Endodermal cell (in vitro differentiated cells): ENCODE results near the gene KRT2. TPM values are rescaled to one million over a fixed set of nuclear protein-coding genes. Genes with fewer than 3 reads are reported as not detected.

Experiments
- DNase-seq: peaks from one replicate; pipeline ENCODE4 v3.0.0-alpha.2; 2017
- H3K27ac ChIP-seq: 2 replicates; pipeline ENCODE4 v1.5.1; 2013; ENCODE audit warnings: mild to moderate bottlenecking, low read depth, low read length, moderate library complexity
- H3K27me3 ChIP-seq: 2 replicates; pipeline ENCODE4 v1.6.1; 2013; ENCODE audit warnings: mild to moderate bottlenecking, low read length, moderate library complexity; ENCODE audit not compliant: insufficient read depth, control insufficient read depth, poor library complexity, severe bottlenecking
- H3K36me3 ChIP-seq: 2 replicates; pipeline ENCODE4 v1.7.0; 2013; ENCODE audit warnings: mild to moderate bottlenecking, low read length, moderate library complexity; ENCODE audit not compliant: control insufficient read depth, insufficient read depth
- H3K4me1 ChIP-seq: one replicate; pipeline ENCODE4 v1.7.0; 2013; ENCODE audit warnings: low read length; ENCODE audit not compliant: control insufficient read depth, insufficient read depth
- H3K4me3 ChIP-seq: 2 replicates; pipeline ENCODE4 v1.5.1; 2013; ENCODE audit warnings: mild to moderate bottlenecking, low read length, moderate library complexity
- H3K9ac ChIP-seq: 2 replicates; pipeline ENCODE4 v1.6.1; 2013; ENCODE audit warnings: mild to moderate bottlenecking, low read length, moderate library complexity; ENCODE audit not compliant: poor library complexity, severe bottlenecking; ENCODE audit errors: extremely low read depth
- H3K9me3 ChIP-seq: 2 replicates; pipeline ENCODE4 v1.6.1; 2013; ENCODE audit warnings: mild to moderate bottlenecking, low read length, moderate library complexity; ENCODE audit not compliant: control insufficient read depth
- H3K27ac Mint-ChIP-seq: 2 replicates; pipeline ENCODE4 v1.8.0; 2020; ENCODE audit warnings: mixed read lengths
- H3K27me3 Mint-ChIP-seq: 2 replicates; pipeline ENCODE4 v1.8.0; 2021; ENCODE audit warnings: mild to moderate bottlenecking, mixed read lengths; ENCODE audit not compliant: insufficient read depth
- H3K36me3 Mint-ChIP-seq: 2 replicates; pipeline ENCODE4 v1.8.0; 2020; ENCODE audit warnings: low read depth, mixed read lengths
- H3K4me1 Mint-ChIP-seq: 2 replicates; pipeline ENCODE4 v1.8.0; 2020; ENCODE audit warnings: mixed read lengths
- H3K4me3 Mint-ChIP-seq: 2 replicates; pipeline ENCODE4 v1.8.0; 2020; ENCODE audit warnings: mild to moderate bottlenecking, moderate library complexity, mixed read lengths
- H3K9me3 Mint-ChIP-seq: 2 replicates; pipeline ENCODE4 v1.8.0; 2020; ENCODE audit warnings: mild to moderate bottlenecking, mixed read lengths
- CTCF ChIP-seq: fragments of 200-600 bp; sonication (generic); conservative IDR thresholded peaks from 2 replicates; pipeline ENCODE4 v1.5.0; 2021; ENCODE audit warnings: antibody characterized with exemption, mild to moderate bottlenecking
- WGBS, 2 experiments: methylation state at CpG; one replicate each; pipeline versions ENCODE4 v1.1.5 to v1.1.7; 2013; ENCODE audit warnings: missing lambda C conversion rate in 2 of 2, mixed read lengths in 1 of 2; ENCODE audit not compliant: insufficient coverage in 1 of 2, insufficient read length in 1 of 2; 5-methylcytosine and 5-hydroxymethylcytosine counted together
- total RNA-seq, 2 donors: library from RNA; stranded (reverse); fragmentation: NEBNext Ultra II Directional in 1 of 2; extraction: Animal tissue kit (Norgen Biotek cat#: 25700) in 1 of 2; gene quantifications; 2 replicates in 1 of 2; 3 replicates in 1 of 2; pipeline ENCODE4 v1.2.1, GENCODE V29; 2021

KRT2 gene
- total RNA-seq, 2 donors from 2014 or later = not detected

DNA sequence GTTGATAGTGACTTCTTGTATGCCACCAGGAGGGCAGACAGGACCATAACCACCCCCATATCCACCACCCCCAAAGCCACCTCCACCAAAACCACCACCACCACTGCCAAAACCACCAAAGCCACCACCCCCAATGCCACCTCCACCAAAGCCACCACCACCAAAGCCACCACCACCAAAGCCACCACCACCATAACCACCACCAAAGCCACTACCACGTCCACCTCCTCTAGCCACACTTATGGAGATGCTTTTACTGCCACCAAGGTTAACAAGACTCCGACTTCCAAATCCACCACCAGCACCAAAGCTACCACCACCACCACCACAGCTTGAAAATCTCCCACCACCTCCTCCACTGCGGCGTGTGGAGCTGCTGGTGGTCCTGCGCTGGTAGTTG is 27.9 kb upstream of the KRT2 start:
- no peaks in the 10 kb centered on the region for H3K9me3 Mint-ChIP-seq
- H3K27me3 ChIP-seq = peaks cover 58% of the 10 kb centered on the region
- peaks cover 40% of the 10 kb centered on the region for H3K27me3 Mint-ChIP-seq

DNA sequence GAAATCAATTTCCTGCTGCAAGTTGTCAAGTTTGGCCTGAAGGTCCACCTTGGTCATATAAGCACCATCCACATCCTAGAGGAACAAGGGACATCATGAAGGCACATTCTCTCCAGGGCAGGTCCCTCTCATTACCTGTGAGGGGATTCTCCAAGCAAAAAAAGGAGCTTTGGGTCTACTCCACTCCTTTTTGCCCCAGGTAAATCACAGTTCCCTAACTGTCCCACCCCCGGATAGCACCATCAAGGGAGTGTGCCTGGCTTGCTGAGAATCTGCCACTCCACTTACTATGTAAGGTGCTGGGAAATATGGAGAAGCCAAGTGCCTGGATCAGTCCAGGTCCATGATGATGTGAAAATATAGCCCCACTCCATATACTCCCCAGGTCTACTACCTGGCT is 25.7 kb upstream of the KRT2 start:
- H3K9ac ChIP-seq = no peak overlapping the region
- Mint-ChIP-seq H3K4me1 (no peaks in the 10 kb centered on the region), H3K36me3 (no peaks in the 10 kb centered on the region), H3K27me3 (peaks cover 44% of the 10 kb centered on the region), H3K4me3 (no peak overlapping the region), H3K9me3 (no peaks in the 10 kb centered on the region), H3K27ac (no peak overlapping the region)
- H3K27me3 ChIP-seq = peaks cover 78% of the 10 kb centered on the region
- H3K9me3 ChIP-seq = no peaks in the 10 kb centered on the region
- no peak overlapping the region for H3K4me3 ChIP-seq
- no peaks in the 10 kb centered on the region for H3K4me1 ChIP-seq
- H3K27ac ChIP-seq = no peak overlapping the region
- no peaks in the 10 kb centered on the region for H3K36me3 ChIP-seq
- DNase-seq = no peak
- no peak for TF ChIP-seq CTCF
- WGBS, 2 experiments = 85% methylated on average over 1 of the region's 1 CpG; no CpG with 5 or more reads in 1 of the 2 experiments

More for the DNA sequence above, 27.9 kb upstream of the KRT2 start:
- DNase-seq = no peak
- H3K9me3 ChIP-seq = no peaks in the 10 kb centered on the region
- H3K27ac ChIP-seq = no peak overlapping the region
- no peaks in the 10 kb centered on the region for H3K36me3 ChIP-seq
- no peak for TF ChIP-seq CTCF
- Mint-ChIP-seq H3K36me3 (no peaks in the 10 kb centered on the region), H3K4me1 (no peaks in the 10 kb centered on the region), H3K4me3 (no peak overlapping the region), H3K27ac (no peak overlapping the region)
- WGBS, 2 experiments = 93% methylated on average over 5 of the region's 5 CpGs; no CpG with 5 or more reads in 1 of the 2 experiments
- H3K4me1 ChIP-seq = no peaks in the 10 kb centered on the region
- no peak overlapping the region for H3K9ac ChIP-seq
- no peak overlapping the region for H3K4me3 ChIP-seq

DNA sequence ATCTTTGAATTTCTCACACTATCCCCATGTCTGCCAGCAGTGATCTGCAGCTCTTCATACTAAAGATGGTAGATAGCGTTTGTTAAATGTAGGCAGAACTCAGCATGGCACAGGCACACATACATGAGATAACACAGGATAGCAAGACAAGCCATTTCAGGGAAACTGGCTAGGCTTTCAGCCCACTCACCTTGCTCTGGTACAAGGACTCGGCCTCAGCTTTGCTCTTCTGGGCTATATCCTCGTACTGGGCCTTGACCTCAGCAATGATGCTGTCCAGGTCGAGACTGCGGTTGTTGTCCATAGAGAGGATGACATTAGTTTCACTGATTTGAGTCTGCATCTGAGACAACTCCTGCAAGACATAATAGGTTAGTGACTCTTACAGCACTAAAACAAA is 25.1 kb upstream of the KRT2 start:
- no peaks in the 10 kb centered on the region for H3K4me1 ChIP-seq
- DNase-seq = no peak
- no peak for TF ChIP-seq CTCF
- H3K9me3 Mint-ChIP-seq = no peaks in the 10 kb centered on the region
- H3K9me3 ChIP-seq = no peaks in the 10 kb centered on the region
- H3K36me3 Mint-ChIP-seq = no peaks in the 10 kb centered on the region
- 60 to 89% methylated on average over 2 to 5 of the region's 5 CpGs for WGBS, 2 experiments
- peaks cover 43% of the 10 kb centered on the region for H3K27me3 Mint-ChIP-seq
- no peak overlapping the region for H3K4me3 Mint-ChIP-seq
- no peak overlapping the region for H3K27ac ChIP-seq
- H3K4me3 ChIP-seq = no peak overlapping the region
- H3K36me3 ChIP-seq = no peaks in the 10 kb centered on the region
- peaks cover 72% of the 10 kb centered on the region for H3K27me3 ChIP-seq
- no peak overlapping the region for H3K27ac Mint-ChIP-seq
- no peak overlapping the region for H3K9ac ChIP-seq
- no peaks in the 10 kb centered on the region for H3K4me1 Mint-ChIP-seq
